H7 (cell line): ENCODE measurements around the gene IGFBP3. TPM values are rescaled to one million over a fixed set of nuclear protein-coding genes. Genes with fewer than 3 reads are reported as not detected.

Experiments
- DNase-seq: peaks from one replicate; pipeline ENCODE4 v3.0.0; 2012
- H3K27me3 ChIP-seq: 2 replicates; pipeline ENCODE4 v1.6.0; 2011; ENCODE audit warnings: mild to moderate bottlenecking, low read length; ENCODE audit not compliant: control insufficient read depth, insufficient read depth
- H3K36me3 ChIP-seq: replicated peaks from 2 replicates; pipeline ENCODE4 v1.5.1; 2011; ENCODE audit warnings: low read length; ENCODE audit not compliant: control insufficient read depth, insufficient read depth
- H3K4me3 ChIP-seq: 2 replicates; pipeline ENCODE4 v1.5.1; 2011; ENCODE audit warnings: low read depth, mild to moderate bottlenecking, control low read depth, low read length, moderate library complexity; ENCODE audit not compliant: insufficient read depth
- total RNA-seq: library from RNA; depleted of rRNA; stranded (reverse); fragments of >200 nt; shearing (Covaris generic); gene quantifications from 2 replicates; pipeline ENCODE4 v1.2.3, GENCODE V29; 2014

IGFBP3 gene
- total RNA-seq, 1 experiment from 2014 or later: 2.7 TPM

DNA sequence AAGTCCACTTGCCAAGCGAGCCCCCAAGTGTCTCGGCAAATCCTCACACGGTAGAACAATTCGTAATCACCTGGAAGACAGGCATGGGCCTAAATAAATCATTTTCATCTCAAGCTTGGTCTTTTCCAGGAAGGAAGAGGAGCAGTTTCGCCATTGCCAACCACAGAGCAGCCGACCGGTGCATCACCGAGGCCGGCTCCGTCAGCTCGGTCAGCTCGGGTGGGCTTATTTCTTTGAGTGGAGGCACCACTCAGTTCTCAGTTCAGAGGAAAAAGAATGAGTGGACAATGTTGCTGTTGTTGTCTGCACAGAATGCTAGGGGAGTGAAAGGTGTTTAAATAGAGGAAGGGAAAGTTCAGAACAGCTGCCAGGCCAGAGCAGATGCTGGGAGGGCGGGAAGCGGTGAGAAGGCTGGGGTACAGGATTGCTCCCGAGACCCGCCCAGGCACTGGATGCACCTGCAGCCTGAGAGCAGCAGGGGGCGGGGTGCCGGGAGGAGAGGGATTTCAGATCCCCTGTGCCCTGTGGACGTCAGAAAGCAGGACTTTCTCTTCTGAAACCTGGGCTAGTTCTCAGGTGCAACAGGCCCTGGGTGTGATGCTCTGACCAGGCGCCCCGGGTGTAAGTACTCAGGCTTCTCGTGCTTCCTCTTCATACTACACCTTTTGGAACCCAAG lies 17.7 kb upstream of the IGFBP3 start:
- Histone ChIP-seq H3K27me3 (no peaks in the 10 kb centered on the region), H3K4me3 (no peak overlapping the region), H3K36me3 (no peaks in the 10 kb centered on the region)
- DNase-seq: peak; percentile 76

DNA sequence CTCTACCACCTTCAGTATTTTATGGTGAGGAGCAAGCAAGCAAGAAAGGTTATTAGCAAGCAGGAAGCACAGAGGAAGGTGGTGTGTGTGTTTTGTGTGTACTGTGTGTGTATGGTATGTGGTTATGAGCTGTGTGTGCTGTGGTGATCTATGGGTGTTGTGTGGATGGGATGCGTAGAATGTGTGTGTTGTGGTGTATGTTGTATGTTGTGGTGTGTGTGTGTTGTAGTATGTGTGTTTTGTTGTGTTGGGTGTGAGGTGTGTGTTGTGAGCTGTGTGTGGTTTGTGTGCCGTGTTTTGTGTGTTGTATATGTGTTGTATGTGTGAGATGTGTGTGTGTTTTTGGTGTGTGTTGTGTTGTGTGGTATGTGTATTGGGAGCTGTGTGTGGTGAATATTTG lies 16.8 kb upstream of the IGFBP3 start:
- DNase-seq: no peak
- H3K36me3 ChIP-seq: no peaks in the 10 kb centered on the region
- H3K4me3 ChIP-seq: no peak overlapping the region
- no peaks in the 10 kb centered on the region for H3K27me3 ChIP-seq

DNA sequence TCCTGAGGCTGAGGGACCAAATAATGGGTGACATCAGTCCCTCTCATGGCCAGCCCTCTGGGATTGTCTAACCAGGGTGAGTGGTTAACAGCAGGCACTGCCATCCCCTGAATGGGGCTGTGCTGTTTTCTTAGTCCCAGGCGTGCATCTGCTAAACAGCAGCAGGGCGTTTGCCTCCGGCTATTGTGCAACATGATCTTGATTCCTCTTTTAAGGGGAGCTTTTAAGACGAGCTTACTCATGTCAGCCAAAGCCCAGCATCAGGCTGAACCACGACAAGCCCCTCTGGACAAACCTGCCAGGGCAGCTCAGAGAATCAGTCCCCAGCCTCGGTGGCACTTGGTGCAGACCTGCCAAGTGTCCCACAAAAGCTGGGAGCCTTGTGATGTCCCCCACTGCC lies 16.2 kb upstream of the IGFBP3 start:
- Histone ChIP-seq H3K27me3 (no peaks in the 10 kb centered on the region), H3K36me3 (no peaks in the 10 kb centered on the region), H3K4me3 (no peak overlapping the region)
- DNase-seq: no peak

DNA sequence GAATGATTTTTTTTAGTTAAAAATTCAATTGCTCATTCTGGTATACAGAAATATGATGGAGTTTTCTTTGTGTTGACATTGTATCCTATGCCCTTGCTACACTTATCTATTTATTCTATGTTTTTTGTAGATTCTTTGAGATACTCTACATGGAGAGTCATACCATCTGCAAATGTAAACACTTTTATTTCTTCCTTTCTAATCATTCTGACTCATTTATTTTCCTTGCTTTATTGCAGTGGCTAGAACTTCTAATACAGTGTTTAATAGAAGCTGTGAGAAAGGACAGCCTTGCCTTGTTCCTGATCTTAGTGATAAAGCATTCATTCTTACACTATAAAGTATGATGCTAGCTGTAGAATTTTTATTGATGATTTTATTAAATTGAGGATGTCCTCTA lies 9.9 kb upstream of the IGFBP3 start:
- no peaks in the 10 kb centered on the region for H3K27me3 ChIP-seq
- no peak overlapping the region for H3K4me3 ChIP-seq
- no peaks in the 10 kb centered on the region for H3K36me3 ChIP-seq
- no peak for DNase-seq

DNA sequence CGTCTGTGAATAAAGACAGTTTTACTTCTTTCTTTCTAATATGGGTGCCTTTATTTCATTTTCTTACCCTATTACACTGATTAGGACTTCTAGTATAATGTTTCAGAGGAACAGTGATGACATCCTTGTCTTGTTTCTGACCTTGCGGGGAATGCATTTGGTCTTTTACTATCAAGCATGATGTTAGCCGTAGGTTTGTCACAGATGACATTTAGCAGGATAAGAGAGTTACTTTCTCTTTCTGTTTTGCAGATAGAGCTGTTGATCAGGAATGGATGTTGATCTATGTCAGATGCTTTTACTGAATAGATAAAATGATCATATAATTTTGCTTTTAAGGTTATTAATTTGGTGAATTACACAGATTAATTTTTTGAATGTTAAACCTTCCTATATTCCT lies 6.6 kb upstream of the IGFBP3 start:
- Histone ChIP-seq H3K4me3 (no peak overlapping the region), H3K27me3 (no peaks in the 10 kb centered on the region; the same call in 1 of the 2 replicates), H3K36me3 (no peaks in the 10 kb centered on the region)
- DNase-seq: no peak

DNA sequence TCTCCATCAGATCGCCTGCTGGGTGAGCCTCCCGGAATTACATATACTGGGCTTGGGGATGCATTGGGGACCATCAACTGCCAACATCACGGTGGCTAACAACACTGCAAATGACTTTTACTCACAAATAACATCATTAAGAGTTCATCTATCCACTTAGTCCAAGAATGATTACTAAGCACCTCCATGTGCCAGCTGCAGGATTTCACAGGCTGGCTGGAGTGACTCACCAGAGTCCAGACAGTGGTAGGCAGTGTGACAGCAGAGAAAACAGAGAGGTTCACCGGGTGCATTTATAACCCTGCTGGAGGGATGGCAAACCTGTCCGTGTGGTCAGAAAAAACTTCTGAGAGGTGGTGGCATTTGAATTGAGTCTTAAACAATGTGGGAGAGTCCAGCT lies 3.2 kb upstream of the IGFBP3 start:
- no peaks in the 10 kb centered on the region for H3K36me3 ChIP-seq
- no peak for DNase-seq
- peaks cover 31% of the 10 kb centered on the region for H3K27me3 ChIP-seq
- no peak overlapping the region for H3K4me3 ChIP-seq

DNA sequence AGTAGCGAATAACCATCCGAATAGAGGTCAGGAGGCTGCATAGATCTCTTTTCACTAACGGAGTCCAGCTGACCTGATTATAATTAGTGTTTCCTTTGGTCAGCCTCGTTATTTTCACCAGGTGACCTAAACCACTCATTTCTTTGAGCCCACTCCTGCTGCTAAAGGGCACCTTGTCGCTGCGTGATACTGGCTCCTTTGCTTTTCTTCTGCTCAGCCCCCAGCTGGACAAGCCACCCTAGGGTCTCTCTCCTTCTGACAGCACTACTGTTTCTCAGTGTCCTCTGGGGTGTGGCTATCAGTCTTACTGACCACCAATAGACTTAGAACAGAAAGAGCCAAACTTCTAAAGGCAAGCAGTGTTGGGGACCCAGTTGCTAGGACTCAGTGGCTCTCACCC lies 2.7 kb upstream of the IGFBP3 start:
- Histone ChIP-seq H3K36me3 (no peaks in the 10 kb centered on the region), H3K27me3 (peaks cover 35% of the 10 kb centered on the region), H3K4me3 (no peak overlapping the region)
- DNase-seq: no peak

DNA sequence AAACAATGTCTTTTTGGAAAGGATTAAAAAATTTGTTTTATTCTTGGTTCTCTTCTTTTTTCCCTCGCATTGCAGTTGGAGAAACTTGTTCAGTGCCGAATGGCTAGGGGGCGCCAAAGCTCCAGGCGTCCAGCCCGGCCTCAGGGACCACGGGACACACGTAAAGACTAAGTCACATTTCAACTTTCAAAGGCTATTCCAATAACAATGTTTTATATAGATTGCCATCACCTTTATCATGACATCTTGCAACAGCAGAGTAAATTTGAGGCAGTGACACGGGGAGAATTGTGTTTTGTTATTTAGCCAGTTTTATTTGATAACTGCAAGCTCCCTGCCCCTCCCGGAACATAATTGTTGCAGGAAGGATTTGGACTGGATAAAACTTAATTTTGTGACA lies 2.2 kb upstream of the IGFBP3 start:
- Histone ChIP-seq H3K27me3 (peaks cover 41% of the 10 kb centered on the region), H3K4me3 (no peak overlapping the region), H3K36me3 (no peaks in the 10 kb centered on the region)
- DNase-seq: peak; percentile 51

DNA sequence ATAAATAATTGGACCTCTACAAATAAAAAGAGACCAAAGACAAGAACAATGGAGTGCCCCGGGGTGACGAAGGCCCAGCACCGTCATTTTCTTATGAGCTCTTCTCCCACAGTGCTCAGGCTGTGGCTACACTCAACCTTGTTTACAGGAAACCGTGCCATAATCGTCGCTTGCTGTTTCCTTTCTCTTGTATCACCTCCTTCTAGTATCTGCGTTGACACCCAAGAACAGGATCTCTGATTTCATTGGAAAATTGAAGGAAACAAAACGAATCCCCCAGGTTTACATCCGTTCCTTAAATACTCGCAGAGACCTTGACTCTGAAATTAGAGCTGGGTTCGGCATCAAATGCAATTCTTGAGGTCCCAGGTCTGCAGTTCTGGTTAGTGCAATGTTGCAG lies 1.7 kb upstream of the IGFBP3 start:
- H3K27me3 ChIP-seq: peaks cover 45% of the 10 kb centered on the region
- H3K4me3 ChIP-seq: peak overlapping the region; percentile 54
- DNase-seq: no peak

DNA sequence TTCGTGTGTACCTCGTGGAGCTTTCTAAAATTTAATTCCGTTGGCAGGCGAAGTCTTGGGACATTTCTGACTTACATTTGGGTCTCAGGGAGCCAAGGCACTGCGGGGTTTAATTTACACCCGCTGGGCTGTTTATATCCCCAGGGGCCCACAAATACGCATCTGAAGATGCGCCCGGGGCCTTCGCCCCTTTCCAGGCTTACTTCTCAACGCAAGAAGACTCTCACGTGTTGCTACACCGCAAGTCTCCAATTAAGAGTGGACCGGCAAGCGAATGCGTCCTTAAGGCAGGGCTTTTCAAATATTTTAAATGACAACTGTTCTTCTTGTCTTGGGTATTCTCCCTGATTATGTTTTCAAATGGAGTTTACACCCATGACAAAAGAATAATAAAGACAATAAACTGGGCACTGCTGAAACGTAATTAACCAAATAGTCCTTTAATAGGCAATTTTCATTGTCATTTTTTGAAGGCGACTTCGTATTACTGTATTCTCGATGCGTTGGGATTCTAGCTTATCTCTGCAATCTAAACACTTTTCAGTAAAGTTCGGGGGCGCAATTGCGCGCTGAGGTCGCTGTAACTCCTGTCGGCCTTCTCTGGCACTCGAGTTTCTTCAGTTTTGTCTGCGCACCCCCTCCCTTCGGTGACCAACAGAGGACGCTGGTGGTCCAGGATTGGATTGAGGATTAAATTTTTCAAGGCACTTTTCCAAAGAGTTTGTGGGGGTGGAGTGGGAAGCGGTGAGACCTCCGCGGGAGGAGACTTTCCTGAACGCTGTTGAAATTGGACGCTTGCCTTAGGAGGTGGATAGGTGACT lies 837 bp upstream of the IGFBP3 start:
- no peaks in the 10 kb centered on the region for H3K36me3 ChIP-seq
- peak overlapping the region; percentile 60 for H3K4me3 ChIP-seq
- peak; percentile 71 for DNase-seq
- H3K27me3 ChIP-seq: peaks cover 48% of the 10 kb centered on the region

More for the DNA sequence above, 1.7 kb upstream of the IGFBP3 start:
- H3K36me3 ChIP-seq: no peaks in the 10 kb centered on the region

DNA sequence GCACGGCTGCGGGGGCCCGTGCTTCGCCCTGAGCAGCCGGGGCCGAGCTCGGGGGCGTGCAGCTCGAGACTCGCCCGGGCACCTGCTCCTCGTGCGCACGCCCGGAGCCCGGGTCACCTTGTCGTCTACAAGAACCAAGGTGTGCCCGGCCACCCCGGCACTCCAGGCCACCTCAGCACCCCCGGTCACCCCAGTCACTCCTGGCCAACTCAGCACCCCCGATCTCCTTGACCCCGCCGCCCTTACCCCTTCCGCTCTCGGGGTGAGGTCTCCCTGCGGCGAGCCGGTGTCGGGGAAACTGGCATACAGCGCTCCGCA lies 268 bp upstream of the IGFBP3 start:
- Histone ChIP-seq H3K27me3 (peaks cover 48% of the 10 kb centered on the region), H3K36me3 (no peaks in the 10 kb centered on the region), H3K4me3 (peak overlapping the region; percentile 60)
- no peak for DNase-seq

DNA sequence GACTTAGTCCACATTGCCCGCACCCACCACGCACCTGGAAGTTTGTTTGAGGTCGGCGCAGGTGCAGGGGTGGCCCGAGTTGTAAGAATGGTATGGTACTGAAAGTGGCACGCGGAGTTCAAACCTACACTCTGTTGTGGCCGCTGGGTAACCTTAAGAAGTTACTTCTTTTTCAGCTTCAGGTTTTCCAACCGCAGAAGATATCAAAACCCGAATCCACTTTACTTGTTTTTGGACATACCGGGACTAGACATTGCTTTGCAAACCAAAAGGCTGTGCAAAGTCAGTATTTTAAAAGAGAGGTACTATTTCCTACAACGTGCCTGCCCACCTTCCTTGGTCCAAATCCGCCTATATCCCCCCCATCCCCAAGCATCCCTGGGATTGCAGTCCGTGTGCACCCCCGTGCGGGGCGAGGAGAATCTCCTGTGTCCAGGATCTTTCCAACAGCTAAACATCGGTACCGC lies 1.0 kb downstream of the IGFBP3 start:
- peaks cover 48% of the 10 kb centered on the region for H3K27me3 ChIP-seq
- no peaks in the 10 kb centered on the region for H3K36me3 ChIP-seq
- H3K4me3 ChIP-seq: peak overlapping the region; percentile 60
- DNase-seq: no peak

DNA sequence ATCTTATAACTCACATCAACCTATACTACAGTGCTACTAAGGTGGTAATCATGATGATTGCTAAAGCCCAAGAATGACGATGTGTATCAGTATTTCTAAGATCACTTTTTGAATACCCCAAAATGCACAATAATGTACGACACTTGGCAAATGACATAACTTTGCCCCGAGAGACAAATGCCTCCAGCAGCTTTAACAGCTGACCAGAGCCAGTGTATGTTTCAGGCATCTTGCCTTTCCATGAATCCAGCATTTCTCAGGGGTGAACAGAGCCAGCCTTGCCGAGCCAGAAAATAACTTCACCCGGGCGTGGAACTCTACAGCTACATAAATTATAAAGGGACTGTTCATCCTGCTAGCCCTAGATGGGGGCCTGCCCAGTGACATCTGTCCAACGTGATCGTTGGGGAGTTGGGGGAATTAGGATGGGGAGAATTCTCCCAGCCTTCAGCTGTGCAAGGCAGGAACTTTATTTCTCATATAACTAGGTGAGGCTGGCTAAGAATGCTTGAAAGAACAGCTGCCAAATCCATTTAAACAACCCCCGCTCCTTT lies 1.8 kb downstream of the IGFBP3 start:
- DNase-seq: no peak
- Histone ChIP-seq H3K27me3 (peaks cover 48% of the 10 kb centered on the region), H3K36me3 (no peaks in the 10 kb centered on the region), H3K4me3 (no peak overlapping the region)

DNA sequence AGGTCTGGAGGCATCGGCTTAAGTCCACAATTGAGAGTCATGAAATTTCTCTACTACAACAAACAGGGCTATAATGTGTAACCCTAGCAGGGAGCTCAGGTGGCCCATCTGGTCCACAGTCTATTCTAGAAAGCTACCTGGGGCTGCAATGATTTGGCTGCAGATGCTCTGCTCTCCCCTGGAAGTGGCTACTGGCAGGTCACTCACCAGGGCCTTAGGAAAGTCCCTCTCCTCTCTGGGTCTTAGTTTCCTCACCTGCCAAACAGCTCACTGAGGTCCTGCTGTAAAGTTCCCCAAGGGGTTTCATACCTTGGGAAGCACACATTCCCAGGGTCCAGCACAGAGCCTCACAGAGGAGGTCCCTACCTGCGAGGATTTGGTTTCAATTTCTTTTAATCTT lies 2.5 kb downstream of the IGFBP3 start:
- Histone ChIP-seq H3K36me3 (no peaks in the 10 kb centered on the region), H3K4me3 (no peak overlapping the region), H3K27me3 (peaks cover 48% of the 10 kb centered on the region)
- DNase-seq: no peak

DNA sequence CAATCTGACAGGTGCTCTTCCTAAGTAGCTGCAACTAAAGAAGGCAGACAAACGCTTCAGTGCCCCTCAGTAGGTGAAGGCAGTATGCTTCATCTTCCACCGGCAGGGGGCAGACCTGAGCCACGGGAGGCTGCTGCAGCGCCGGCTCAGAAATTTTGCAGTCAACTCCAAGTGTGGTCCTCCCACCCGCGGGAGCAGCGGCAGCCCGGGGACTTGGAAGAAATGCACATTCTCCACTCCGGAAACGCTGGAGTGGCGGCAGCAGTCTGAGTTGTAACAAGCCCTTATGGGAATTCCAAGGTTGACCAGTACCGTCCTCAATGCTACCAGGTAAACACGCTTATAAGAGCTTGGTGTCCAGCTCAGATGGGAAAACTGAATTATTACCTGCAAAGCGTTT lies 3.4 kb downstream of the IGFBP3 start:
- DNase-seq: peak; percentile 86
- H3K27me3 ChIP-seq: peaks cover 48% of the 10 kb centered on the region
- no peaks in the 10 kb centered on the region for H3K36me3 ChIP-seq
- H3K4me3 ChIP-seq: no peak overlapping the region
